ENCODE results near the gene MCC. TPM values are rescaled to one million over a fixed set of nuclear protein-coding genes. Genes with fewer than 3 reads are reported as not detected.

Gene MCC
- total RNA-seq, 1 donor from 2014 or later, result 26.9 TPM

DNA sequence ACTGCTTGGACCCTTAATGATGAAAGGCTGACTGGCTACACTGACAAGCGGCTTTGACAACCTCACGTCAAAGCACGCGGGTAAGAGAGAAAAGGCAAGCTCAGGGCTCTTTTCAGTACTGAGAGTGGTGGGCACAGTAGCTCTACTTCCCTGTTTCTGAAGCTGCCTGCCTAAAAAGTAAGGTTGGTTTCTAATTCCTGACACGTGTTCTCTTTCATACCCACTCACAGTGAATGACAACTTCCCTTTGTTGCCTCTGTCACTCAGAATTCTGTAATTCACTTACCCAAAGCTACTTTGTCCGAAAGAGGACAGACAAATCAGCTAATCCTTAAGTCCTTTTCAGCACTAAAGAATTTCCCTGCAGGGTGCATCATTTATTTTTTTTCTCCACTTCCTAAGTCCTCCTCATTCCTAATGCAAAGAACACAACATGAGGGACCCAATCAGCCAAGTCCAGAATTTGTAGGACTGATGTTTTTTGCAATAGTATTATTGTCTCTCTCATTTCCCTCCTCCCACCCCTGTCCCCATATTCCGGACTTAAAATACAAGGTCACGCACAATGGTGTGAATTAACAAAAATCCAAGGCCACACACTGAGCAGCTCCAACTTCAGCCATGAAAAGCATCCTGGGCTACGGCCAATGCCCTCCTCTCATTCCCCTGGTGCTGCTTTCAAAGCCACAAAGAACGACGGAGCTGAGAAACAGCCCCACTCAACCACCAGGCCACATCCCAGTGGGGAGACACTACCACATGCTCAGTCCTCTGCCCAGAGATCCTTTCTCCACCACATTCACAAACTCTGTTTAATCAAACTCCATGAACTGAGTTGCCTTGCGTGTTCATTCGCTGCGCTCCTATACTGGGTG lies 274.5 kb downstream of the MCC start:
- Mint-ChIP-seq H3K27me3 (ENCODE audit: low read depth, unreplicated experiment) (no peaks in the 10 kb centered on the region), H3K27ac (ENCODE audit: unreplicated experiment) (no peak overlapping the region), H3K4me1 (ENCODE audit: low read depth, unreplicated experiment) (peaks cover 36% of the 10 kb centered on the region), H3K4me3 (ENCODE audit: unreplicated experiment) (no peak overlapping the region), H3K9me3 (ENCODE audit: unreplicated experiment) (no peaks in the 10 kb centered on the region), H3K36me3 (ENCODE audit: low read depth, unreplicated experiment) (no peaks in the 10 kb centered on the region)
- Histone ChIP-seq H3K4me3 (ENCODE audit: insufficient read depth, low read depth, low read length) (no peak overlapping the region), H3K9me3 (ENCODE audit: insufficient read depth, low read depth, low read length) (no peaks in the 10 kb centered on the region), H3K27ac (ENCODE audit: low read depth, low read length) (no peak overlapping the region), H2AFZ (ENCODE audit: low read depth, low read length) (no peak overlapping the region), H3K4me1 (ENCODE audit: insufficient read depth, low read length) (peaks cover 28% of the 10 kb centered on the region), H3K27me3 (ENCODE audit: insufficient read depth, low read length) (no peaks in the 10 kb centered on the region), H4K20me1 (ENCODE audit: insufficient read depth, low read length) (peaks cover 46% of the 10 kb centered on the region), H3K36me3 (ENCODE audit: insufficient read depth, low read length) (no peaks in the 10 kb centered on the region), H3K4me2 (ENCODE audit: low read length) (peak overlapping the region; percentile 1), H3K79me2 (ENCODE audit: insufficient read depth, low read length) (peaks cover 26% of the 10 kb centered on the region), H3K9ac (ENCODE audit: low read length) (no peak overlapping the region)
- FAIRE-seq, result no peak
- TF ChIP-seq, protein P1, sequence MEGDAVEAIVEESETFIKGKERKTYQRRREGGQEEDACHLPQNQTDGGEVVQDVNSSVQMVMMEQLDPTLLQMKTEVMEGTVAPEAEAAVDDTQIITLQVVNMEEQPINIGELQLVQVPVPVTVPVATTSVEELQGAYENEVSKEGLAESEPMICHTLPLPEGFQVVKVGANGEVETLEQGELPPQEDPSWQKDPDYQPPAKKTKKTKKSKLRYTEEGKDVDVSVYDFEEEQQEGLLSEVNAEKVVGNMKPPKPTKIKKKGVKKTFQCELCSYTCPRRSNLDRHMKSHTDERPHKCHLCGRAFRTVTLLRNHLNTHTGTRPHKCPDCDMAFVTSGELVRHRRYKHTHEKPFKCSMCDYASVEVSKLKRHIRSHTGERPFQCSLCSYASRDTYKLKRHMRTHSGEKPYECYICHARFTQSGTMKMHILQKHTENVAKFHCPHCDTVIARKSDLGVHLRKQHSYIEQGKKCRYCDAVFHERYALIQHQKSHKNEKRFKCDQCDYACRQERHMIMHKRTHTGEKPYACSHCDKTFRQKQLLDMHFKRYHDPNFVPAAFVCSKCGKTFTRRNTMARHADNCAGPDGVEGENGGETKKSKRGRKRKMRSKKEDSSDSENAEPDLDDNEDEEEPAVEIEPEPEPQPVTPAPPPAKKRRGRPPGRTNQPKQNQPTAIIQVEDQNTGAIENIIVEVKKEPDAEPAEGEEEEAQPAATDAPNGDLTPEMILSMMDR (IDR thresholded peaks at IDR 0.05; ENCODE audit: insufficient read depth, low read depth, low read length), result no peak
- TF ChIP-seq EZH2 (IDR thresholded peaks at IDR 0.05; ENCODE audit: insufficient read depth, low read length), result no peak
- DNase-seq (ENCODE audit: low read depth), result peak; percentile 48

DNA sequence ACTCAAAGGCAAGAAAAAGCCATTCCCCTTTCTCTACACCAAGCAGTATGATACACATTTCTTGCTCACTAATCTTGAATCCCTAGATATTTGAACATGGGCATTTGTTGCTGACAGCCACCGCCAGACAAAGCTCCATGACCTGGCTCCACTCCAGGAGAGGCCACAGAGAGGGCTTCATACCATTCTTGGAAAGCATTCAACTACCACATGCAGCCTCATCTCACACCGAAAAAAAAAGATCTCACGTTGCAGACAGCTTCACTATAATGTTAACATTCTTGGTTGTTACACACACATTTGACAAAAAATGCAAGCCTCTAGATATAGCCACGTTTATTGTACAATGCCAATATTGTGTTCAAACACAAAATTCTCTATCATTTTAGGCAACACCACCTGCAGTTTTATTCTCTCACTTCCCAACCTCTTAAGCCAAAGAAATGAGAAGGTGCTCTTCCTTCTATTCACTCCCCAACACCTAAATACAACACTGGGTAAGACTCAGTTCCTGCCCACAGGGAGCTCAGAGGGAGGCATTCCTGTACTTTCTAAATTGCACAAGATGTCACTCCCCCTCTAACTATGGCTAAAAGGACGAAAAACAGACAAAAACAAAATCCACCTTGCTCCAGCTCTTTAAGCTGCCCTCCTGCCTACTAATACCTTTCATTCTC lies 275.9 kb downstream of the MCC start:
- H3K4me1 ChIP-seq (ENCODE audit: insufficient read depth, low read length), result peaks cover 28% of the 10 kb centered on the region
- Mint-ChIP-seq H3K4me1 (ENCODE audit: low read depth, unreplicated experiment) (peaks cover 26% of the 10 kb centered on the region), H3K27ac (ENCODE audit: unreplicated experiment) (no peak overlapping the region), H3K36me3 (ENCODE audit: low read depth, unreplicated experiment) (no peaks in the 10 kb centered on the region), H3K27me3 (ENCODE audit: low read depth, unreplicated experiment) (no peaks in the 10 kb centered on the region), H3K9me3 (ENCODE audit: unreplicated experiment) (no peaks in the 10 kb centered on the region), H3K4me3 (ENCODE audit: unreplicated experiment) (no peak overlapping the region)
- H3K79me2 ChIP-seq (ENCODE audit: insufficient read depth, low read length), result peaks cover 27% of the 10 kb centered on the region
- no peaks in the 10 kb centered on the region for H3K9me3 ChIP-seq (ENCODE audit: insufficient read depth, low read depth, low read length)
- no peak overlapping the region for H3K9ac ChIP-seq (ENCODE audit: low read length)
- H3K36me3 ChIP-seq (ENCODE audit: insufficient read depth, low read length), result no peaks in the 10 kb centered on the region
- FAIRE-seq (peak; percentile 20), DNase-seq (ENCODE audit: low read depth) (peak; percentile 67)
- H3K27me3 ChIP-seq (ENCODE audit: insufficient read depth, low read length), result no peaks in the 10 kb centered on the region
- no peak for TF ChIP-seq EZH2 (IDR thresholded peaks at IDR 0.05; ENCODE audit: insufficient read depth, low read length)
- TF ChIP-seq, protein P1 (IDR thresholded peaks at IDR 0.05; ENCODE audit: insufficient read depth, low read depth, low read length), result no peak
- H3K4me2 ChIP-seq (ENCODE audit: low read length), result peak overlapping the region; percentile 29
- no peak overlapping the region for H3K27ac ChIP-seq (ENCODE audit: low read depth, low read length)
- H2AFZ ChIP-seq (ENCODE audit: low read depth, low read length), result no peak overlapping the region
- H3K4me3 ChIP-seq (ENCODE audit: insufficient read depth, low read depth, low read length), result no peak overlapping the region
- H4K20me1 ChIP-seq (ENCODE audit: insufficient read depth, low read length), result peaks cover 53% of the 10 kb centered on the region
